Fibroblast of upper back skin (primary cell): Measurements from ENCODE around the gene HERC2.
"Not testable (repeated sequence)": the region's sequence is repeated elsewhere in the genome, so short reads cannot be mapped to it uniquely, and the experiment has no call there.

Experiments used
- DNase-seq: peaks from one replicate; pipeline ENCODE4 v3.0.0-alpha.2; 2013

Gene HERC2

DNA sequence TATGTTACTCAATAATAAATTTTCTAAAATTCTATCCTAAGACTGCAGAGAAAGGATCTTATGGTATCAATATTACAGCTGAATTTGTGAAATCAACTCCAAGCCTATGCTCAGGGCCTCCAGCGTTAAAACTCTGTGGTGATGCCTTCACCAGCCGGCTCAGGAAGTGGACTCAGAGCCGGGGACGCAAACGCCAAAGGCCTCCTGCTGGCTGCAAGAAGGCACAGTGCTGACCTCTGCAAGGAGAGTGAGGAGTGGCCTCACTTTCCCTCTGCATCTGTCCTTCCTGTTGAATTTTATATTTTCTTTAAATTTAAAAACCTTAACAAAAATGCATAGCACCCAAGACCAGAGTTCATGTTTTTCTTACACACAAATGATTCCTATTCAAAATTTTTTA is 48.5 kb downstream of the HERC2 start:
- DNase-seq = peak; percentile 8

DNA sequence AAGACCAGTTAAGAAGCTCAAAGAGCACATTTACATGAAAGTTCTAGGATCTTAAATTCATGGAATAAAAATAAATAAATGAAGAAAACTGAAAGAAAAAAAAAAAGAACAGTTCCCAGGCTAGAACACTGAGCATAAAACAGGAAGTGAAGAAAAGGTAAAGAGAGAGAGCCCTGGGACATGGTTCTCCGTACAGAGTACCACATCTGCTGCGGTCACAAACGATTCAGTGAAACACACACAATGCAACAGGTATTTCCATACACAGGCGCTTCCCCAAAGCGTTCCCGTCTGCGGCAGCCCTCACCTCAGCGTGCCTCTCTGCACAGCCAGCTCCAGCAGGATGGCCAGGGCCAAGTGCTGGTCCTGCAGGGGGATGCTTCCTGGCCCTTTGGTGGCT is 49.4 kb downstream of the HERC2 start:
- no peak for DNase-seq

DNA sequence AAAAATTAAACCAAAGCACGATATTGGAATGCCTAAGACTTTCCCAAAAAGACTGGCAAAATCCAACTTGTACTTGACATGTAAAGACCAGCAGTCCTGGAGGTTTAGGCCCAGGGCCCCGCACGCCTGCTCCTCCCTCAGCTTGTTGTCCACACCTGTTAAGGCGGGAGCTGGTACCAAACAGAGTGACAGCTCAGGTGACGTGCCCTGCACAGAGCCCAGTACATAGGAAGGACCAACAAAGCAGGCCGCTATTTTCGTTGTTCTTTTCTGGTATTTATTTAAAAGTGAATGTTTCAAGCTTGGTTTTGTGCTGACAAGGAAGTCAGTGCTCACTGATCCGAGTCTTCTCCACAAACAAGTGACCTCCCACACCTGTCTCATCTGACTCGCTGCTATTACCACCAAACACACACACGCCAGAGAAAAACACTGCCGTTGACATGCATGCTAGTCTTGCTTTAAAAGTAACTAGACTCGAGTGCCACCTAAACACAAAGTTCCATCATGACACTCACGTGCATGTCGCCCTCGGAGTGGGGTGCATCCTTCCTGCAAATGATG is 50.2 kb downstream of the HERC2 start:
- DNase-seq = no peak

DNA sequence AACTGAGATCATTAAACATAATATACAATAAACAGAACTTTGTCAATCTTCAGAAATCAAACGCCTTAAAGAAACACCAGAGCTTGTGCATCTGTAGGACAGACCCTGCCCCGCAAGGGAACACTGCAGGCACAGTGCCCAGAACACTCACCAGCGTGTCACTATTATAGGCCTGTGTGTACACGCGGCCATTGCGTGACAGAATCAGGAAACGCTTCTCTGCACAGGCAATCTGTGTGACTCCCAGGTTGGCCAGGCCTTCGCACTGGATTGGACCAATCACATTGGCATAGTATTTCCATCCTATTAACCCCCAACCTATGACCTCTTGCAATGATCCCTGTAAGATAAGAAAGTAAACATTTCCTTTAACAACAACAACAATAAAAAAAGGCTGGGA is 52.9 kb downstream of the HERC2 start:
- no peak for DNase-seq

DNA sequence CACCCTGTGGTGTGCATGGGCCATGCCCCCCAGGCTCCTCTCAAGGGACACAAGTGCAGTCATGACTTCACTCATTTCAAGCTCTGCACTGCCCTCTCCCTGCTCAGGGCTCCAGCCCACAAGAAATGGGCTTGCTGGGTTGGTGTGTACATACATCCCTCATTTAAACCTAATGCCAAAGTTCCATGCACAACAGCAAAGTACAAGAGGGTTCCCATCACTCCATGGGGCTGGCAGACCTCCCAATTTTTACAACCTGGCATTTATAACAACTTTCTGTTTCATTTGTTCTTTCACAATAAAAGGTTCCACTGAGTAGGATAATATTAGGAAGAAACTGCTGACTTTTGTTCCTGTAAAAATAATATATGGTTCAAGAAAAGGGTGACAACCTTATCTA is 54.3 kb downstream of the HERC2 start:
- DNase-seq = no peak

DNA sequence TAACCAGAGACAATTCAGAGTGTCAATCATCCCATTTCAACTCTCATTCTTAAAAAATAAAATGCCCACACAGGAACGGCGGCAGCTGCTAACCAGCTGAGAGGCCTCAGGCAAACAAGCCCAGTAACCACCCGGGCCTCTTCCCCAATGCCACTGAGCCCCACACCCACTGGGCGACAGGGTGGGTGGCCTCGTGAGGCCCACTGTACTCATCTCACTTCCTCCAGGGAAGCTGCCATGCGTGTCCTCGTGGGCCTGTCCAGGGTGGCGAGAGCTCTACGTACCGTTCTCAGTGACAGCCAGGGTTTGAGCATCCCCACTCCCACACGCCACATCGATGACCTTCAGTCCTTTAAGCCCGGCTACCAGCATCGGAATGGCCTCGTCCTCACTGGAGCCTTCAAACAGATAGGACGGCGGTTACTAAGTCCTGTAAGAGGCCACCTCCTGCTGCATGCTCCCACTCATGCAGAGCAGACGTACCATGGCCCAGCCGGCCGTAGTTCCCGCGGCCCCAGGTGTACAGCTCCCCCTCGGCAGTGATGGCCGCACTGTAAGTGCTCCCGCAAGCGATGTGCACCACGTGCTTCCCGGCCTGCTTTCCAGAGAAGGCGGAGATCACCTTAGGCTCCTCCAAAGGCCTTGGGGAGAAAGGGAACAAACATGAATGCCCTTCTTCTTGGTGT is 56.5 kb downstream of the HERC2 start:
- DNase-seq = no peak

DNA sequence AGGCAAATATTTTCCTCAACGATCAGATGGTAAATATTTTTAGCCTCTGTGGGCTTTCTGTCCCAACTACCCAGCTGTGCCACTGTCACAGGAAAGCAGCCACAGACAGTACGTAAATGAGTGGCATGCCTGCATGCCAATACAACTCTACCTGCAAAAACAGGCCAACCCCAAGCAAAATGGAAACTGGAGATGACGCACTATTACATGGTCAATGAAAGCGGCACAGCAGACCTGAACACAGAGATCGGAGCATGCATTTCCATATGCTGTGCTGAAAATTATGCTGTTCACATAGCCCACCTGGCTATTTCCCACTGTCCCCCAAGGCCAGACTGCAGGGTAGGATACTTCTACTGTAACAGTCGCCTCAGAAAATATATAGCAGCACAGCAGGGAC is 57.8 kb downstream of the HERC2 start:
- no peak for DNase-seq

DNA sequence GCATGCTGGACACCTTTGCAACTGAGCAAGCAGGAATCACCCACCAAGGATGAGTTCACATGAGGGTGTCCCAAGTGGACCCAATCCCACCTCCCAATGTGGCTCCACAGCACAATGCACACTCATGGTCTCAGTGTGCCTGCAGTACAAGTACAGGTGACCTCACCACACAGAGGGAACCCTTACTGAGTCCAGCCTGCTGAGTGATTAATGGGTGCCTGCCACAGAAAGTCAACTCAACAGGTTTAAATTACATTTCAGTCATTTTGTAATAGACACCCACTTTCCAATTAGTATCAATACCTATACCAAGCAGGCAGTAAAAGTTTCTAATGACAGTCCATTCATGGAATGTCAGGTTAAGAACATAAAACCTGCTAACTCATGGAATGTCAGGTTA is 59.5 kb downstream of the HERC2 start:
- DNase-seq = no peak

DNA sequence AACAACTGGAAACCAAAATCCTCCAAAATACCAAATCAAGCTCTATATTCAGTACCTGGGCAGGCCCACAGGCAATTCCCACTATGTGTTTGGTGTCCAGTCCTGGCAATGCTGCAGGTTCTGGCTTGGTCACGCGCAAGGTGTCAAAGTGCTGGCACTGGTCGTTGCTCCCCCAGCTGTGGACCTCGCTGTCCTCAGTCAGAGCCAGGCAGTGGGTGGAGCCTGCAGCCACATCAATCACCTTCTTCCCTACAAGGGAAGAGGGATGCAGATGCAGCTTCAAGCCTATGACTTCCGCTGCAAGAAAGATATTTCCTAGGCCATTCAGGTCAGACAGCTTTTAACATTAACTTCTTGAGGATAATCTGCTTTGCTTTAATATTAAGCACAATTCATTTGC is 61.3 kb downstream of the HERC2 start:
- DNase-seq = no peak

DNA sequence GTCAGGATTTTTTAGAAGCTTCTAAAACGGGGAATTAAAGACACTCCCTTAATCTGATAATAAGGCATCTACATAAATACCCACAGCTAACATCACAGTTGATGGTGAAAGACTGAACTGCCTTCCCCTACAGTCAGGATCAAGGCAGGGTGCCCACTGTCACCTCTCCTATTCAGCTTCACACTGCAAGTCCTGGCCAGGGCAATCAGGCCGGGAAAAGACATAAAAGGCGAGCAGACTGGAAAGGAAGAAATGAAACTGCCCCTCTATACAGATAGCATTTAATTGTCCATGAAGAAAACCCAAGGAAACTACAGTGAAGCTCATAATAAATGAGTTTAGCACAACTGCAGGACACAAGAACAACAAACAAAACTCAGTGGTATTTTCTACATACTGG is 61.7 kb downstream of the HERC2 start:
- no peak for DNase-seq

DNA sequence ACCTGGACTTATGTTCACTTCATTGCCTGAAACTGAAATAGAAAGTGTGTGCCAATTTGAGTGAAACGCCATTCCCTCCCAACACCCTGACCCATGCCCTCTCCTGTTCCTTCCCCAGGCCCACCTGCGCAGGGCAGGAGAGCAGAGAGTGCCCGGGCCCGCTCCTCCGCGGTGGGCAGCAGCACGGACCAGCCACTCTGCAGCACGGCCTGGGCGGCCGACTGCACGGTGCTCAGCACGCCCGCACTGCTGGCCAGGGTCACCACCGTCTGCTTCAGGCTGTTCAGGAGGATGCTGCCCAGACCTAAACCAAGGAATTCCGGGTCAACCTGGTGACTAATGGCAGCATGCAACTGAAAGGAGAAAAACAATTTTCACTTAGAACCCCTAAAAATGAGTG is 66.0 kb downstream of the HERC2 start:
- no peak for DNase-seq

DNA sequence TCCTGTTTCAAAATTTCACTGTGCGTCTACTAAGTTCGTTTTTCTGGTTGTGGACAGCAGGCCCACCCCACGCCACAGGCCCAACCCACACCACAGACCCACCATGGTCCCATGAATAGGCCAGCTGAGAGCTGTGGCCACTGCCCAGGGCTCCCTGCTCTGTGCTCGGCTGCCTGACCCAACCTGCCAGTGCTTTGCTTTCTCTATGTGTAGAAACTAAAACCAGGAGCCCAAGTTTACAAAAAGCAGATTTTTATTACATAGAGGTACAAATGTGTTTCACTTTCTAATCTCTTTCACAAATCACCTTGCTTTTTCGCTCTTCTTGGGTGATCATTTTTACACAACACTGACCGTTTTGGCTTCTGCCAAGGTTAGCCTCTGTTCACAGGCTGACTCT is 69.1 kb downstream of the HERC2 start:
- DNase-seq = no peak

DNA sequence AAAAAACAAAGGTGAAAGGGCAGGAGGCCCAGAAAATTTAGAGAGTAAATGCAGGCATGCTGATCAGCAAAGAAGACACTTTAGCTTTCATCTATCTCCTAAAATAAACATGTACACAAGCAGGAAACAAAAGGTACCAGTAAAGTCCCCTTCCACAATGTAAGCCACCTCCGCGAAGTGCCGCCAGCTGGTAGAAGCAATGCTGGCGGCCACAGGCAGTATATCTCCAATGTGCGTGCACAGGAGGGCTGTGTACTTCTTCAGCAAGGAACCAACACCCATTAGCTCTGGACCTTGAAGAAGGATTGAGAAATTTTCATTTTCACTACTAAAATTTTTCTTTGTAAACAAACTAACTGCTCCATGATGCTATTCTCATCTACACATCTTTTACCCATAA is 75.4 kb downstream of the HERC2 start:
- no peak for DNase-seq

DNA sequence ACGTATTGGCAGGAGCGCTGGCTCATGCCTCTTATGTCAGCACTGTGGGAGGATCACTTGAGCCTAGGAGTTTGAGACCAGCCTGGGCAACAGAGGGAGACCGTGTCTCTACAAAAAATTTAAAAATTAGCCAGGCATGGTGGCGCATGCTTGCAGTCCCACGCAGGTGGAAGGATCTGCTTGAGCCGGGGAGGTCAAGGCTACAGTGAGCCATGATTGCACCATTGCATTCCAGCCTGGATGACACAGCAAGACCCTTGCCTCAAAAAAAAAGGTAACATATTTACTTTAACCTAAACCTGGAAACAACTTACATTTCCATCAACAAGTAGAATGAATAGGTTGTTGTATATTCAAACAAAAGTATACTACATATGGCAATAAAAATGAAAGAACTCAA is 78.1 kb downstream of the HERC2 start:
- no peak for DNase-seq

DNA sequence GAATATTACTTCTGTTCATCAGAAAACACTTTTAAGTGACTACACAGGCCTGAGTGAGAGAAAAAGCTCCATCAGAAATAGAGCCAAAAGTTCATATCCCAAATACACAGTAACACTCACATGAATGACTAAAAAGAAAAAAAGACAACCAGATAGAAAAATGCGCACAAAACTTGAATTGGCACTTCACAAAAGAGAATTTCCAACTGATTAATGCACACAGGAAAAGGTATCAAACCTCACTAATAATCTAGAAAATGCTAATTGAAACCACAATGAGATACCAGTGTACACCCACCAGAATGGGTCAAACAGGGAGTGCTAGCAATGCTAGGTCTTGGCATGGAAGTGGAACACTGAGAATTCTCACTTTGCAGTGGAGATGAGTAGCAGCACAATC is 78.6 kb downstream of the HERC2 start:
- DNase-seq = no peak

DNA sequence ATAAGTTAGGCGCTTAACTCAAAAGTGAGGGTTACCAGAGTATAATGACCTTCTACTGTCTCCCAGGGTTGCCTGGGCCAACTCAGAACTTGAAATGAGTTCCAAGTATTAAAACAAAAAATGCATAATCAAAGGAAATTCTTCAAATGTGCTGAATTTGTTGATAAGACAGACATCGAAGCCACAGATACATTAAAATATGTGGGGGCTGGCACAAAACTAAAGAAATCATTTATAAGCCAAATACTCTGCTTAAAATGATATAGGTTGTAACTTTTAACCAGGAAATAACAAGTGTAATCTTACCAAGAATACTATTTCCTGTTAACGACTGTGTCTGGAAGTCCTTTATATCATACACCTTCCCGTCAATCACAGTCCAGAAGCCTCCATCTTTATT is 83.7 kb downstream of the HERC2 start:
- DNase-seq = not testable (repeated sequence)

DNA sequence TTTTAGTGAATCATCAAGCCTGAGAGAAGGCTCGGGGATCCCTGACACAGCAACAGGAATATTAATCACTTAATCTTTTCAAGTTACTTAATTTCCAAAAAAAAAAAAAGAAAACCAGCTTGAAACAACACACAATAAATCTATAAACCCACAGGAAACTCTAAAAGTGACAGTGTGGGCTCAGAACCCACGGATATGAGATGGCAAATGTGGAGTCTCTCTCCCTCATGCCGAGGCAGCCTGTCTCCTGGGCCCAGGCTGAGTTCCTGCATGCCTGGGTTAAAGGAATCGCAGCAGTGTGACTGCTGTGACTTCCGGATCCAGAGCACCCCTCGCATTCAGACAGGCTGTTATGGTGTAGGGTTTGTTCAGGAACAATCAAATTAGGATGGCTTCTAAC is 90.2 kb downstream of the HERC2 start:
- not testable (repeated sequence) for DNase-seq

DNA sequence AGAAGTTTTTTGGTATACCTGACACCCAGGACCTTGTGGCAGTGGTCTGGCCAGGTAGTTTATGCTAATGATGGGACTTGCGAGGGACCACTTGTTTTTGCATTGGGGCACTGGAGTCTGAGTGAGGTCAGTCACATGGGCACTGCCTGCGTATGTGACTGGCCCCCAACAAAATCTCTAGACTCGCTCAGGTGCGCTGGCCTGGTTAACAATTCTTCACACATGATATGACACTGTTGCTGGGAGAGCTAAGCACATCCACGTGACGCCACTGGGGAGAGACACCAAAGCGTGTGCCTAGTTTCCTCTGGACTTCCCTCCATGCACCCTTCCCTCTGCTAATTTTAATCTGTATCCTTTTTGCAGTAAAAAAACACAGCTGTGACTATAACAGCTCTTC is 90.6 kb downstream of the HERC2 start:
- DNase-seq = not testable (repeated sequence)

DNA sequence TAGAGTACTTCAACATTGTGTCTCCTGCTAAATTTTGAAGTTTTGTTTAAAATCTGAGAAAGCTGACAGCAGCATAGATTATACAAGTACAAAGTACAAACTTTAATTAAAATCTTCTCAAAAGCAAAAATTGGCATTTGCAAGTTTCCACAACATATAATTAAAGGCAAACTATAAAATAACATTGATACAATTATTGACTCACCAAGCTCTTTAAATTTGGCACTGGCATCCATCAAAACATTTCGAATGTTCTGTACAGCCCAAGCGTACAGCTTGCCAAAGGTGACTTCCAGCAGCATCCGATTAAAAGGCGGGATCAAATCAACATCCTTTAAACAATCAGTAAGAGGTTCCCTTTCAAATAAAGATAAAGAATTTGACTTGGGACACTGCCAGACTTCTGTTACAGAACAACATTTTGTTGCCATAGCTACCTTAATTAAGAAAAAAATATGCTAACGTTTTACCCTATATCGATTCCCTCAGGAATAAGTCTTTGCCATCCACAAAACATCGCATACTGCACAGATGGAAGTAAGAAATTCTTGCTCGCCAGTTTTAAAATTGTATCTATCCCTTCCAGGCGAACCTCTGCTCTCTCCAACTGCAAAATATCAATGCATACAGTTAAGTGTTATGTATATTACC is 92.9 kb downstream of the HERC2 start:
- not testable (repeated sequence) for DNase-seq

DNA sequence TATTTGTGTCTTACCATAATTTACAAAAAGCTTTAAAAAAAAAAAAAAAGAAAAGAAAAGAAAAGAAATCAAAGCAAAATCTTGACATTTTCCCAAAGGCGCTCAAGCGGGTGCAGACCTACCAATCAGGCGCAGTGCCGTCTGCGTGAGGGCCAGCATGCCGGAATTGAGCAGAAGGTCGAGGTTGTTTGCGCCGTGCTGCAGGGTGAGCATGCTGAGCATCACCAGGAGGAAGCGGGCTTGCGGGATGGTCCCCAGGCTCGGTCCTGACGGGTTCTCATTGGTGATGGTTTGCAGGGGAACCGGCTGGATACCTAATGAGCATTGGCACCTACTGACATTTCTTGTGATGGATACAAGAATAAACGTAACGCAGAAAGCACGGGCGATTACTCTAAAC is 93.9 kb downstream of the HERC2 start:
- no peak for DNase-seq

DNA sequence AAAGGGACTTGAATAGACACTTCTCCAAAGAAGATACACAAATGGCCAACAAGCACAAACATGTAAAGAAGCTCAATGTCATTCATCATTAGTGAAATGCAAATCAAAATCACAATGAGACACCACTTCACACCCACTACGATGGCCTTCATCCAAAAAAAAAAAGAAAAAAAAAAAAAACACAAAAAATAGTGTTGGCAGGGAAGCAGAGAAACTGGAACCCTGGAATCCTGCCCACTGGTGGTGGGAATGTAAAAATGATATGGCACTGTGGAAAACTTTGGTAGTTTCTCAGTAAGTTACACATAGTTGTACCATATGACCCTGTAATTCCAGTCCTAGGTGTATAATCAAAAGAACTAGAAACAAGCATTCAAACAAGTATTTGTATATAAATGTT is 94.7 kb downstream of the HERC2 start:
- peak; percentile 18 for DNase-seq

DNA sequence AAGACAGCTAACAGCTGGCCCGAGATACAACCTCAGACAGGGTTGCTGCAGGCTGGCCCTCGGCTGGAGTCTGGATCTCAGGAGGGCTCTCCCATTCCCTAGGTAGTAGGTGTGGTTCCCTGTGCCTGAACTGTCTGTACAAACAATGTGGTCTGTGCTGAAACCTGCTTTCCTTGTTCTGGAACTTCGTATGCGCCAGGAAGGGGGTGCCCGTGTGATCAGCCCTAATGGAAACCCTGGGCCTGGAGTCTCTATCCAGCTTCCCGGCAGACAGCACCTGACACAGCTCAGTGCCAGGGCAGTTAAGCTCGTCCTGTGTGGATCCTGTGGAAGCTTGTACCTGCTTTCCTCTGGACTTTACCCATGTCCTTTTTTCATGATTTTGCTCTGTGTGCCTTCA is 99.4 kb downstream of the HERC2 start:
- not testable (repeated sequence) for DNase-seq

DNA sequence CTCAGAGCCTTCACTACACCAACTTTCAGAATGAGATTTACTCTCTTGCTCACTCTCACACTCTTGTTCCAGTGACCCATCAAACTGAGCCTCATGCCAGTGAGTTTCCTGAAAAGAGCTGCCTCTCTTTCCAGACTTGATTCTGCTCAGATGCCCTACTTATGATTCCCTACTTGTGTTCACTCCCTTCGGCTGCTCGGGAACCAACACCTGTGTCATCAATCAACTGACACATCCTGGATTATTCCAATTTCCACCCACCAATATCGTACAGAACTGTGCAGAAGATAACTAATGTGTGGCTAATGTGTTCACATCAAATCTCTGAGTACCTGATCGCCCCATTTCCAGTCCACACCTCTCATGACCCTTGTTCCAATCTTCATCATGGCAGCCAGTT is 100.3 kb downstream of the HERC2 start:
- DNase-seq = not testable (repeated sequence)

DNA sequence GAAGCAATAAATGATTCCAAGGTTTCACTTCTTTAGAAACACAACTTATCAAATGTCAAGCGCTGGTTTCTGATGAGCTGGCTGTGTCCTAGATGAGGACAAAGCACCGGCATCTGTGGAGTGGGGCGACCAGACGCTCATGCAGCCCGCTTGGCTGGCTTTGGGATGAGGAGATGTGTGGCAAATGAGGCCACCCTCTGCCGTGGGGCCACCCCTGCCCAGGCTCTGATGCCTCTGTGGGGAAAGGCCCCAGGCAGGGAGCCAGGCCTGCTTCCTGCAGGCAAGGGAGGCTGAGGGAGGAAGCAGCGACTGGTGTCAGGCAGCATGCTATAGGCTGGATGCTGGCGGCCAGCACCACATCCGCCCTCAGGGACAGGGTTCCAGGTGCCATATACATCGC is 102.9 kb downstream of the HERC2 start:
- DNase-seq = no peak
